HG03460 (cell line): ENCODE measurements around the gene SNAP29.

Source experiments
- ATAC-seq: cut with Tn5 transposase; IDR thresholded peaks from one replicate; pipeline ENCODE4 v1.9.1; 2021; ENCODE audit not compliant: unreplicated experiment

The SNAP29 gene

DNA sequence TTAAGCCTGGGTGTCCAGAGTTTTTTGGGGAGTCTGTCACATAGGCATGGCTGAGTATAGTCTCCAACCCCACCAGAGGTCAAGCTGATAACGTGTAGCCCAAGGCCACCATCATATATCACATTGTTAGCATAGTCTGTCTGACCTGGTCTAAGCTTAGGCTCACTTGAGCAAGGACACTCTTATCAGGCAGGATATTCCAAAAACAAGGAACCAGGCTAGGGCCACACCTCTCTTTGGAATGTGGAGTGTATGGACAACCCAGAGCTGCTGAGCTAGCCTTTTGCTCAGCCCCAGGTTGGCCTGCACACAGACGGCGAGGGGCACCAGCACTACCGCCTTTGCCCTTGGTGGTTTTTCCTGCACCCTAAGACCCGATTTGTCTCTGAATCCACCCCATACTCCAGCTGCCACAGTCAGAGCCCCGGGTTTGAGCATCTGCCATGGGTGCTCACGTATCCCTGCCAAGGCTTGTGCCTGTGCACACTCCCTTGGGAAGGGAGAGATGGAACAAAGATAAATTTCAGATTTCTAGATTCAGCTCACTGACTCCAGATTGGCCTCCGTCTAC lies 7.2 kb downstream of the SNAP29 start:
- ATAC-seq: no peak

GRCh38 chr22:20866736-20867135 lies 7.9 kb downstream of the SNAP29 start:
- ATAC-seq: no peak

DNA sequence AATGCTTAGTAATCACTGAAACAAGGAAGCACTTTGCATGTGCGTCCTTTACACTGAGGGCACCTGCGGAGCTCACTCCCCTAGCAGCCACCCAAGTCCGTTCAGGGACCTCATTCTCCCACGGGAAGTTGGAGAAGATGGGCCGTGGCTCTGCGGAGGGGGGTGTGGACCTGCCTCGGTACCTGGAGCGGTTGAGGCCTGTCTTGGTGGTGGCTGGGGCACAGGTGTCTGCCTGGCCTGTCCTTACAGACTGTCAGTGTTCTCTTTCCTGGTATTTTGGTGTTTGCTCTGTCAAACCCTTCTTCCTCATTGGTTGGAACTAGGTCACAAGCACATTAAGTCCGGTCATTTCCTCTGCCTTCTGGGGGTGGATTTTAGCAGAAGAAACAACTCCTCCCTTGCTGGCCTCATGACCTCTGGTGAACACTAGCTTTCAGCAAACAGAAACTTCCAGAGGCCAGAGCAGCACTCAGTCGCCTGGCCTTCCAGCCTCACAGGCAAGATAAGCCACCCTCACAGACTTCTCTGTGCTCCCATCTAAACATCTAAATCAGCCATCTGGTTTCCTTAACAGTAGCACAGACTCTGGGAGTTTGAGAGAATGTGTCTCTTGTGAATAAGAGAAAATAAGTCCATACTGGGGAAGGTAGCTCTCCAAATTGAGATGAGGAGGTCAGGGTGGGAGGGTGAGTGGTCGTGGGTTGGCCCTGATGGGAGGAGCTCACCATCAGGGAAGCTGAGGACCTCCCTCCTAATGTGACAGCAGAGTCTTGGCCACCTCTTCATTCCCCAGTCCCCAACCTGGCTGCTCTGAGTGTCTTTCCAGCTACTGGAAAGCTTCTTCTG lies 8.6 kb downstream of the SNAP29 start:
- ATAC-seq: no peak

- no peak for ATAC-seq
These were observed 9.5 kb downstream of the SNAP29 start for GRCh38 chr22:20868025-20868962.

DNA sequence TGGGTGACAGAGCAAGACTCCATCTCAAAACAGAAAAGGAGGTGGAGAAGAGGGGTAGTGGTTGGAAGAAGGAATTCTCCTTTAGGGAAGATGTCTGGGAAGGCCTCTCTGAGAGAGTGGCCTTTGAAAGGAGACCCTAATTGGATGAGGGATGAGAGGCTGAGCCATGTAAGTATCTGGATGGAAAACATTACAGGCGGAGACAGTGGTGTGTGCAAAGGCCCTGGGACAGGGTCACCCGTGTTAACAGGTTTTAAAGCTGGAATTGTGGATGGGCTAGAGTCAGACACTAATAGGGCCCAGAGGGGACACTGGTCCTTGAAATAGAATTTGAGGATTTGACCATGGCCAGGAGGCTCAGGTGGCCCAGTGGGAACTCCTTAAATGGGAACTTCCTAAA lies 10.4 kb downstream of the SNAP29 start:
- no peak for ATAC-seq

GRCh38 chr22:20873214-20873613 lies 14.4 kb downstream of the SNAP29 start:
- ATAC-seq: no peak

DNA sequence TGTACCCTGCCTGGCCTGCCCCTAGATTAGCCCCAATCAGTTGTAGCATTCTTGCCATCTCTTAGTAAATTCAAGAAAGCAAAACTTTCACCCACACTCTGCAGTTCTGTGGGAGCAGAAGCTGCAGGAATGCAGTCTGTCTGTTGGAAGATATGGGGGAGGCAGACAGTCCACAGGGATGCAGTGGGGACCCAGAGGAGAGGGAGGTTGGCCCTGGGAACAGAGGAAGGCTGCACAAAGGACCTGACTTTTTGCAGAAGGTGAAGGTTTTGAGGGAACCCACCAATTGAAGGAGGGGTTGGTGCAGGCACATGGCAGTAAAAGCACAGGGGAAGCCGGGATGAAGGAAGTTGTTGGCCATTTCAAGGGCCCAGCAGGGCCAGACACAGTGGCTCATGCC lies 16.5 kb downstream of the SNAP29 start:
- ATAC-seq: no peak

GRCh38 chr22:20877715-20878114 lies 18.9 kb downstream of the SNAP29 start:
- no peak for ATAC-seq

DNA sequence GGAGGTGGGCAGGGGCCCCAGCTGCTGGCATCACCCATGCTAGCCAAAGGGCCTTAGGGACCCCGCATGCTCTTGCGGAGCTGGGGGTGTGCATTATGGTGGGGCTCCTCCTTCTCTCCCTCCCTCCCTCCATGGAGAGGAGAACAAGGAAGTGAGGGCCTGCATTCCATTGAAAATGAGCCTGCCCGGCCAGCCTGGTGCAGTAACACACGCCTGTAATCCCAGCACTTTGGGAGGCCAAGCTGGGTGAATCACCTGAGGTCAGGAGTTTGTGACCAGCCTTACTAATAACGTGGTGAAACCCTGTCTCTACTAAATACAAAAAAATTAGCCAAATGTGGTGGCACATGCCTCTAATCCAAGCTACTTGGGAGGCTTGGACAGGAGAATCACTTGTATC lies 22.4 kb downstream of the SNAP29 start:
- ATAC-seq: no peak

GRCh38 chr22:20881869-20882815 lies 23.3 kb downstream of the SNAP29 start:
- no peak for ATAC-seq

DNA sequence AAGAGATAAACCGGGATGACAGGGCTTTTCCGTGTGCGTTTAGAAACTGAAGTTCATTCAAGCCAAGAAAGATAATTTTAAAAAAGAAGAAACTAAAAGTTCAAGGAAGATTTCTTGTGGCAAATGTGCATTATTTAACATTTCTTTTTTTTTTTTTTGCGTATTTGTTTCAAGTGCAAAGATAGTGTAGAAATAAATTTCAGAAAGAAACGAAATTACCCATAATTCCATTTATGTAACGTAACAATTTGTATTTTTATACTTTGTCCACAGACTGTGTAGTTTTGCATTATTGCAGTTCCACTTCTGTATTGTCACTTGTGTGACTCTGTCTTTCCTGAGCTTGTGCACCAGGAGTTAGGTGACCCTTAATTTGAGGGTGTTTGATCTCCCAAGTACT lies 24.0 kb downstream of the SNAP29 start:
- ATAC-seq: no peak

DNA sequence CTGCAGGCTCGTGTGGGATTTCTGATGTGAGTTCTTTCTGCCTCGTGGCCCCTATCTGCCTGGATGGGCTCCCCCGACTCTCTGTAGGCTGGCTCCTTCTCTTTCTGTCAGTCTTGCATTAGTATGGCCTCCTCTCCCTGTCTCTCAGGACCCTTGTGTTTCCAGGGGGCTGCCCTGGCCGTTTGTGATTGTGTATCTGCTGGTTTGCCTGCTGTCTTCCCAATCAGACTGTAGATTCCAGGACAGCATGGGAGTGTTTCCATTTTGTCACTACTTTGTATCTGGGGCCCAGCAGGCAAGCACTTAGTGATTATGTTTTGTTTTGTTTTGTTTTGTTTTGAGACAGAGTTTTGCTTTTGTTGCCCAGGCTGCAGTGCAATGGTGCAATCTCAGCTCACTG lies 25.6 kb downstream of the SNAP29 start:
- no peak for ATAC-seq

DNA sequence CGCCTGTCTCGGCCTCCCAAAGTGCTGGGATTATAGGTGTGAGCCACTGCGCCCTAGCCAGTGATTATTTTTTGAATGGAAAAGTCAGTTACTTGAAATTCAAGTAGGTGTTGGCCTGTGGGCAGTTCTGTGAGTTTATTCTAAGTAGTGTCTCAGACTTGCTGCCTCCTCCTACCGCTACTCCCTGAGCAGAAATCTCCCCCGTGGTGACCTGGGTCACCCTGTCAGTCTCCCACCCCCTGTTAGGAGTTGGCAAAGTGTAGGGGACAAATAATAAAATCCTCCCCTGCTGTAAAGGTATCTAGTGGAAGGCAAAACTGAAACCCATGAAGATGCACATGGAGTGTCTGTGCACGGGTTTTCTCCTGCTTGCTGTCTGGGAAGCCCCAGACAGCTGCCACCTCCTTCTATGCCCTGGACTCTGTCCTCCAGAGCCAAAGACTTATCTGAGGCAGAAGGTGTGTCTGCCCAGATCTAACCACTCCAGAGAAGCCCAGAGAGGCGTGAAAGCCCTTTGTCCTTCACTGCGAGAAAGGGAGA lies 26.3 kb downstream of the SNAP29 start:
- ATAC-seq: no peak

- ATAC-seq: no peak
These were observed 26.9 kb downstream of the SNAP29 start for GRCh38 chr22:20885557-20886323.

DNA sequence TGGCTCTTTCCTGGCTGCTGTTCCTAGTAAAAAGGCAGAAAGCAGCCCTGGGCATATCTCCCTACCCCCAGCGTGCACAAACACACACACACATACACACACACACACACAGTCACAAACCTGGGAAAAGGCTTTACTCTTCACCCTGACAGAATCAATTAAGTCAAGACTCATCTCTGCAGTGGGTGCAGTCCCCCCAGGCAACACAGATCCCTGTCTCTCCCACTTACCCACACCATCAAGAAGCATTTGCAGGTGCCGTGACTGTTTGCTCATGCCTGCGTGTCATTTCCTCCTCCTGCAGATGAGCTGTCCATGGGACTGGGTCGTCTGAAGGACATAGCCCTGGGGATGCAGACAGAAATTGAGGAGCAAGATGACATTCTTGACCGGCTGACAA lies 28.6 kb downstream of the SNAP29 start:
- ATAC-seq: no peak

DNA sequence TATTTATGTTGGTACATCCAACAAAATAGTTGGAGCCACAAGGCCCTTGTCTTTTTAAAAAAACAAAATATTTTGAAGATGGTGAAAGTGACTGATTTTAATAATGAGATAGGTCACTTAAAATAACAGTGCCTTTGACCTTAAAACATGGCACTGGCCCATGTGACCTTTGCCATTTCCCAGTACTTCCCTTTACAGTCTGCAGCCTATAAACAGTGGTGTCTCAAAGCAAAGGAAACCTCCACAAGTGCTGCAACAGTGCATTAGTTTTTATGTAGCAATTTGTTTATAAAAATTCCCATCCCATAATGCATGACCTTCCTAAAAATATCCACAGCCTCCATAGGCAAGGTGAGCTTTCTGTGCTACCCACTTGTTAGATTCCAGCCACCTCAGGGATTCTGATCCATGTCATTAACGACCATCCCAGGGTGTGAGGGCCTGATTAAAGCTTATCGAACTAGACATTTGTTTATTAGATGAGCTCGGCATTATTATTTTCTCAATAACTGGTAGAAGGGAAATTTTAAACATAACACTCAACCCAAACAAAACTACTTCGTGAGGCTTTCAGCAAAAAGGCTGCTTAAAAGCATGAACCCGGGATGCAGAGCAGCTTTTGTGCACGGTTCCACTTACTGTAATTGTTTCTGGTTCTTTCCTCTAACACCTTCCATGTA lies 30.4 kb downstream of the SNAP29 start:
- no peak for ATAC-seq

- no peak for ATAC-seq
These were observed 31.2 kb downstream of the SNAP29 start for GRCh38 chr22:20889904-20890540.

DNA sequence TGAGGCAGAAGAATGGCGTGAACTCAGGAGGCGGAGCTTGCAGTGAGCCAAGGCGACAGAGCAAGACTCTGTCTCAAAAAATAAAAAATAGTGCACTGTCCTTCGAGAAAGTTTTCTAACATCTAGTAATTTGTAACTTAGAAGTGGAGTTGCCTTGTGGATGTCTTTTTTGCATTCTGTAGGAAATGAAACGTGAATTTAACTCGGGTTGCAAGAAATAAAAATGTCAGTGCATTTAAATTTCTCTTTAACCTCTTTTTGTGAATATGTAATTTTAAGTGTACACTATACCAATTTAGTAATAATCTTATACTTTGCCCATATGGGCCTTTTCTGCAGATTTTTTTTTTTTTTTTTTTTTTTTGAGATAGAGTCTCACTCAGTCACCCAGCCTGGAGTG lies 32.2 kb downstream of the SNAP29 start:
- no peak for ATAC-seq
